ENCODE data around the gene RAB17.

DNA sequence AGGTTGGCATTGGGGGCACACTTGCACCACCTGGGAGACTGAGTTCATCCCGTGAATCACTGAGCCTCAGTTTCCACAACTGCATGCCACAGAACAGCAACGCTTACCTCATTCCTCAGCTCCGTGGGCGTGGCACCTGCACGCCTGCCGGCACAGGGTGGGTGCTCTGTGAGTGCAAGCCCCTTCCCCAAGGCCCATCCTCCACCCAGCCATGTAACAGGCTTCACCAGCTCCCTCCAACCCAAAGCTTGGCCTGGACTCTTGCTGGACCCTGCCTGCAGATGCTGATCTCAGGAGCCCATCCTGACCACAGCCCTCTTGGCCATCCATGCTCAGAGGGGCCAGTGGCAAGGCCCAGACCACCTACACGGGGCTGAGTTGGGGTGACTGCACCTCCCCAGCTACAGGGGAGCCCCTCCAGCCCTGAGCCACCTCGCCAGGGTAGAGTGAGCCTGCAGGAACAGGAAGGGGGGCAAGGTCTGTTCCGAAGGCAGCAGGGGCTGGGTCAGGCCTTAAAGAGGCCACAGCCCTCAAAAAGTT is 22.3 kb downstream of the RAB17 start:
- TF ChIP-seq, protein P1, sequence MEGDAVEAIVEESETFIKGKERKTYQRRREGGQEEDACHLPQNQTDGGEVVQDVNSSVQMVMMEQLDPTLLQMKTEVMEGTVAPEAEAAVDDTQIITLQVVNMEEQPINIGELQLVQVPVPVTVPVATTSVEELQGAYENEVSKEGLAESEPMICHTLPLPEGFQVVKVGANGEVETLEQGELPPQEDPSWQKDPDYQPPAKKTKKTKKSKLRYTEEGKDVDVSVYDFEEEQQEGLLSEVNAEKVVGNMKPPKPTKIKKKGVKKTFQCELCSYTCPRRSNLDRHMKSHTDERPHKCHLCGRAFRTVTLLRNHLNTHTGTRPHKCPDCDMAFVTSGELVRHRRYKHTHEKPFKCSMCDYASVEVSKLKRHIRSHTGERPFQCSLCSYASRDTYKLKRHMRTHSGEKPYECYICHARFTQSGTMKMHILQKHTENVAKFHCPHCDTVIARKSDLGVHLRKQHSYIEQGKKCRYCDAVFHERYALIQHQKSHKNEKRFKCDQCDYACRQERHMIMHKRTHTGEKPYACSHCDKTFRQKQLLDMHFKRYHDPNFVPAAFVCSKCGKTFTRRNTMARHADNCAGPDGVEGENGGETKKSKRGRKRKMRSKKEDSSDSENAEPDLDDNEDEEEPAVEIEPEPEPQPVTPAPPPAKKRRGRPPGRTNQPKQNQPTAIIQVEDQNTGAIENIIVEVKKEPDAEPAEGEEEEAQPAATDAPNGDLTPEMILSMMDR (IDR thresholded peaks at IDR 0.05; ENCODE audit: borderline replicate concordance, extremely low read depth, low read length, poor library complexity, severe bottlenecking): no peak
- TF ChIP-seq EZH2 (IDR thresholded peaks at IDR 0.05; ENCODE audit: borderline replicate concordance, low read depth, low read length, severe bottlenecking): no peak

Data from DND-41 (cell line).